Astrocyte (in vitro differentiated cells and primary cell): ENCODE results near the gene KHNYN.

Experiments used
- CTCF ChIP-seq: IDR thresholded peaks from 2 replicates; pipeline ENCODE4 v1.5.1; 2011; ENCODE audit warnings: low read depth, mild to moderate bottlenecking, inconsistent platforms, low read length, moderate library complexity; ENCODE audit not compliant: insufficient read depth
- EZH2 ChIP-seq: IDR thresholded peaks from 2 replicates; pipeline ENCODE4 v1.6.1; 2012; ENCODE audit warnings: mild to moderate bottlenecking, low read length, inconsistent platforms; ENCODE audit not compliant: insufficient read depth

- TF ChIP-seq CTCF = no peak
- TF ChIP-seq EZH2 = no peak
Observed at GRCh38 chr14:24430682-24431568, 1.2 kb downstream of the KHNYN start.
